ENCODE data around the gene STPG3. TPM values are rescaled to one million over a fixed set of nuclear protein-coding genes. Genes with fewer than 3 reads are reported as not detected.

Gene STPG3
- total and polyA plus RNA-seq, 9 of the 15 experiments (the other 6 are each of a cell fraction or from before 2014, with no cell fraction given), result not detected

- TF ChIP-seq, protein P1, sequence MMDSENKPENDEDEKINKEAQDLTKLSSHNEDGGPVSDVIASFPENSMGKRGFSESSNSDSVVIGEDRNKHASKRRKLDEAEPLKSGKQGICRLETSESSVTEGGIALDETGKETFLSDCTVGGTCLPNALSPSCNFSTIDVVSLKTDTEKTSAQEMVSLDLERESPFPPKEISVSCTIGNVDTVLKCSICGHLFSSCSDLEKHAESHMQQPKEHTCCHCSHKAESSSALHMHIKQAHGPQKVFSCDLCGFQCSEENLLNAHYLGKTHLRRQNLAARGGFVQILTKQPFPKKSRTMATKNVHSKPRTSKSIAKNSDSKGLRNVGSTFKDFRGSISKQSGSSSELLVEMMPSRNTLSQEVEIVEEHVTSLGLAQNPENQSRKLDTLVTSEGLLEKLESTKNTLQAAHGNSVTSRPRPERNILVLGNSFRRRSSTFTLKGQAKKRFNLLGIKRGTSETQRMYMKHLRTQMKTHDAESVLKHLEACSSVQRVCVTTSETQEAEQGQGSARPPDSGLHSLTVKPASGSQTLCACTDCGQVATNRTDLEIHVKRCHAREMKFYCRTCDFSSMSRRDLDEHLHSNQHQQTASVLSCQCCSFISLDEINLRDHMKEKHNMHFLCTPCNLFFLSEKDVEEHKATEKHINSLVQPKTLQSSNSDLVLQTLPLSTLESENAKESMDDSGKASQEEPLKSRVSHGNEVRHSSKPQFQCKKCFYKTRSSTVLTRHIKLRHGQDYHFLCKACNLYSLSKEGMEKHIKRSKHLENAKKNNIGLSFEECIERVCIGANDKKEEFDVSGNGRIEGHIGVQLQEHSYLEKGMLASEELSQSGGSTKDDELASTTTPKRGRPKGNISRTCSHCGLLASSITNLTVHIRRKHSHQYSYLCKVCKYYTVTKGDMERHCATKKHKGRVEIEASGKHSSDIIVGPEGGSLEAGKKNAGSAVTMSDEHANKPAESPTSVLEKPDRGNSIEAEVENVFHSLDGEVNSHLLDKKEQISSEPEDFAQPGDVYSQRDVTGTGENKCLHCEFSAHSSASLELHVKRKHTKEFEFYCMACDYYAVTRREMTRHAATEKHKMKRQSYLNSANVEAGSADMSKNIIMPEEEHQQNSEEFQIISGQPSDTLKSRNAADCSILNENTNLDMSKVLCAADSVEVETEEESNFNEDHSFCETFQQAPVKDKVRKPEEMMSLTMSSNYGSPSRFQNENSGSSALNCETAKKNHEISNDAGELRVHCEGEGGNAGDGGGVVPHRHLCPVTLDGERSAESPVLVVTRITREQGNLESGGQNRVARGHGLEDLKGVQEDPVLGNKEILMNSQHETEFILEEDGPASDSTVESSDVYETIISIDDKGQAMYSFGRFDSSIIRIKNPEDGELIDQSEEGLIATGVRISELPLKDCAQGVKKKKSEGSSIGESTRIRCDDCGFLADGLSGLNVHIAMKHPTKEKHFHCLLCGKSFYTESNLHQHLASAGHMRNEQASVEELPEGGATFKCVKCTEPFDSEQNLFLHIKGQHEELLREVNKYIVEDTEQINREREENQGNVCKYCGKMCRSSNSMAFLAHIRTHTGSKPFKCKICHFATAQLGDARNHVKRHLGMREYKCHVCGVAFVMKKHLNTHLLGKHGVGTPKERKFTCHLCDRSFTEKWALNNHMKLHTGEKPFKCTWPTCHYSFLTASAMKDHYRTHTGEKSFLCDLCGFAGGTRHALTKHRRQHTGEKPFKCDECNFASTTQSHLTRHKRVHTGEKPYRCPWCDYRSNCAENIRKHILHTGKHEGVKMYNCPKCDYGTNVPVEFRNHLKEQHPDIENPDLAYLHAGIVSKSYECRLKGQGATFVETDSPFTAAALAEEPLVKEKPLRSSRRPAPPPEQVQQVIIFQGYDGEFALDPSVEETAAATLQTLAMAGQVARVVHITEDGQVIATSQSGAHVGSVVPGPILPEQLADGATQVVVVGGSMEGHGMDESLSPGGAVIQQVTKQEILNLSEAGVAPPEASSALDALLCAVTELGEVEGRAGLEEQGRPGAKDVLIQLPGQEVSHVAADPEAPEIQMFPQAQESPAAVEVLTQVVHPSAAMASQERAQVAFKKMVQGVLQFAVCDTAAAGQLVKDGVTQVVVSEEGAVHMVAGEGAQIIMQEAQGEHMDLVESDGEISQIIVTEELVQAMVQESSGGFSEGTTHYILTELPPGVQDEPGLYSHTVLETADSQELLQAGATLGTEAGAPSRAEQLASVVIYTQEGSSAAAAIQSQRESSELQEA (IDR thresholded peaks at IDR 0.05; ENCODE audit: low read depth), result no peak
- TF ChIP-seq, protein P2, sequence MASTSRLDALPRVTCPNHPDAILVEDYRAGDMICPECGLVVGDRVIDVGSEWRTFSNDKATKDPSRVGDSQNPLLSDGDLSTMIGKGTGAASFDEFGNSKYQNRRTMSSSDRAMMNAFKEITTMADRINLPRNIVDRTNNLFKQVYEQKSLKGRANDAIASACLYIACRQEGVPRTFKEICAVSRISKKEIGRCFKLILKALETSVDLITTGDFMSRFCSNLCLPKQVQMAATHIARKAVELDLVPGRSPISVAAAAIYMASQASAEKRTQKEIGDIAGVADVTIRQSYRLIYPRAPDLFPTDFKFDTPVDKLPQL (IDR thresholded peaks at IDR 0.05; ENCODE audit: extremely low read depth, insufficient read length), result no peak
- TF ChIP-seq TOE1 (IDR thresholded peaks at IDR 0.05; ENCODE audit: borderline replicate concordance), result no peak
- TF ChIP-seq TOE1 (CRISPR knock-in tag; IDR thresholded peaks at IDR 0.05; ENCODE audit: borderline replicate concordance, low read depth), result no peak
- TF ChIP-seq CHD7 (IDR thresholded peaks at IDR 0.05; ENCODE audit: low read depth, low read length), result no peak
- TF ChIP-seq ZNF77 (CRISPR knock-in tag; IDR thresholded peaks at IDR 0.05), result no peak
These were observed 51.5 kb downstream of the STPG3 start (continued) for GRCh38 chr9:137302449-137303150.
